ENCODE measurements around the gene EML4.
A peak's percentile ranks its signal among the peaks of the same experiment; 100 is the strongest.

Gene EML4

DNA sequence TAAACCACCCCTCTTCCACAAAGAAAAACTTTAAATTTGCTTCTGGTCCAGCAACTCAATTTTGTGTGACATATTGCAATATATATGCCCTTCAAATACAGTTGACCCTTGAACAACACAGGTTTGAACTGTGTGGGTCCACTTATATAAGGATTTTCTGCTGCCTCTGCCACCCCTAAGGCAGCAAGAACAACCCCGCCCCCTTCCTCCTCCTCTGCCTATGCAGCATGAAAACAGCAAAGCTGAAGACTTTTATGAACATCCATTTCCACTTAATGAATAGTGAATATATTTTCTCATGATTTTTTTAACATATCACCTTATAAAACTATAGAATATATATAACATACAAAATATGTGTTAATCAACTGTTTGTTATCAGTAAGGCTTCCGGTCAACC, 58.3 kb downstream of the EML4 start:
- DNase-seq, result no peak

DNA sequence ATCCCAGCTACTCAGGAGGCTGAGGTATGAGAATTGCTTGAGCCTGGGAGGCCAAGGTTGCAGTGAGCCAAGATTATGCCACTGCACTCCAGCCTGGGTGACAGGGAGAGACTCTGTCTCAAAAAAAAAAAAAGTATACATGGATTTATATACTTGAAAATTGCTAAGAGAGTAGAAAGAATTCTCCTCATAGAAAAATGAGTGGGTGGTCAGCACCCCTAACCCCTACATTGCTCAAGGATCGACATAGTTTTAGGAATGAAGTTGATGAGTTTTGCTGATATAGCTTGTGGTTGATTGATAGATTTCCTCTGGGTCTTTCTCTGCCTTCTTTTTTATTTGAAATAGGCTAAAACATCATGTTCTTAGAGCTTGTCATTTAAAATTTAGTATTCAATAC, 58.9 kb downstream of the EML4 start:
- no peak for DNase-seq

DNA sequence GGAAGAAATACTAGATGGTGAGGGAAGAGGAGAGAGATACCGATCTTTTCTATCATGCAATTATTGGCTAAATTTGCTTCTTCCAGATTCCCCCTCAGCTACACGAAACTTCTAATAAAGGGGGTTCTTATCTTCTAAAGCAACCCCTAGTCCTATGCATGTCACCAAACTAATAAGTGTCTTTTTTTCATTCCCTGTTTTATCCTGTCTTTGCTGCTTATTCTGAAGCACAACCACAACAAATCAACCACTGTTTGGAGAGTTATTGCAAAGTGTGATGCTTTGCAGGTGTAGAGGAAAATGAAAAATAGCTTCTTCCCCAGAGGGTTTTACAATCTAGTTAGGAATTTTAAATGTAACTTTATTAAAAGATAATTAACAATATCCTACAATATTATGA, 60.8 kb downstream of the EML4 start:
- no peak for DNase-seq

DNA sequence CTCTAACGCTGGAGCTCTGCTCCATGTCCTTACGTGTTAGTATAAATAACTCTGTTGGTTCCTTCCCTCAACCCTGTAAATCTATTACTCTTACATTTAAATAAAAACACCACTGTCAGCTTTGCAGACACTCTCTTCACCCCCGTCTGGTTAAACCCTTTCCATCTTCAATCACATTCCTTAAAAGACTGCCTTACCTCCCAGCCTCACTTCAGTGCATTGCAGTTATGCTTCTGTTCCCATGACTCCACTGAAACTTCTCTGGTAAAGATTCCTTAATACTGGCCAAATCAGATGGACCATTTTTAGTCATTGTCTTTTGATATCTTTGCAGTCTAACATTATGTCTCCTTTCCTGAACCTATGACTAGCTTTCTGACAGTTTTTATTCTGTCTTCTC, 61.7 kb downstream of the EML4 start:
- no peak for DNase-seq

DNA sequence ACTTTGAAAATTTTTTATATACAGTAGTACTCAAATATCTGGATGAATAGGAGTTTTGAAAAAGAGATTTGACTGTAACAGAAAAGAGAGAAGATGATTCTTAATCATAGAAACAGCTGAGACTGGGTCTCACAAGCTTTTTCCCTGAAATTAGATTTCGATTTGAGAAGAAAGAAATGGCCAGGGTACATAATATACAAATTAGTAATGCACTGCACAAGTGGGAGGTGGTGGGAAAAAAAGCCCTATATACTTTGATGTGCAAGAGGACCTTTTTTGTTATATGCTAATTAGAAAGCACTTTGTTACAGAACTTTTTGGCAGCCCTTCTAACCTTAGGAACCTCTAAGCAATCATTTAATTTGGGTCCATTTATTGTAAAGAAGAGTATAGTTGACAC, 62.9 kb downstream of the EML4 start:
- DNase-seq, result no peak

DNA sequence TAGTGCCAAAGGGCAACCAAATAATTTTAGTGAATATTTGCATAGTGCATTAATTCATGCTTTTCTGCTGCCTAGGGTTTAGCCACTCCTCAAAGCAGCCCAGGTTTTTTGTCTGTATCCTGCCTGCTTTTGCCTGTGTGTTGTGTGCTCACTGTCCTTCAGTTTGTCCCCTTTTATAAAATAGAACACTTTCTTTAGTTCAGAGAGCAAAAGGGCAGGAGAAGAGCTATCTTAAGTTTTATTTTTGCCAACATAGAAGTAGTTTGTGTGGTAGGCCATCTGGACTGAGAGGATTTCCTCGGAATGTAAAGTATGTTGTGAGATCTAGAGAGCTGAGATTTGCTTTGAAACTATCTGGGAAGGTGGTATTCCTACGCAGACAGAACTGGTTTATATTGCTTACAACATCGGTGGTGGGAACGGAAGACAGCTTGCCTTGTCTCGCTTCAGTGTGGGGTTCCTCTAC, 64.9 kb downstream of the EML4 start:
- DNase-seq, result no peak

DNA sequence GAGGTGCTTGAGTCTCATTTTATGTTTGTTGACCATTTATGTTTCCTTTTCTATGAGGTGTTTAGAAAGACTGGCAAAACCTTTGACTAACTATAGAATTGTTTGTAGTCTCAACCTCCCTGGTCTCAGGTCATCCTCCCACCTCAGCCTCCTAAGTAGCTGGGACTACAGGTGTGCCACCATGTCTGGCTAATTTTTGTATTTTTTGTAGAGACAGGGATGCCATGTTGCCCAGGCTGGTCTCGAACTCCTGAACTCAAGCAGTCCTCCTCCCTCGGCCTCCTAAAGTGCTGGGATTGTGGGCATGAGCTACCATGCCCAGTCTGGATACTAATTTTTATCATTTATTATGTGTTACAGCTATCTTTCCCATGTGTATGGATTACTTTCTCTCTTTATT, 67.8 kb downstream of the EML4 start:
- no peak for DNase-seq

DNA sequence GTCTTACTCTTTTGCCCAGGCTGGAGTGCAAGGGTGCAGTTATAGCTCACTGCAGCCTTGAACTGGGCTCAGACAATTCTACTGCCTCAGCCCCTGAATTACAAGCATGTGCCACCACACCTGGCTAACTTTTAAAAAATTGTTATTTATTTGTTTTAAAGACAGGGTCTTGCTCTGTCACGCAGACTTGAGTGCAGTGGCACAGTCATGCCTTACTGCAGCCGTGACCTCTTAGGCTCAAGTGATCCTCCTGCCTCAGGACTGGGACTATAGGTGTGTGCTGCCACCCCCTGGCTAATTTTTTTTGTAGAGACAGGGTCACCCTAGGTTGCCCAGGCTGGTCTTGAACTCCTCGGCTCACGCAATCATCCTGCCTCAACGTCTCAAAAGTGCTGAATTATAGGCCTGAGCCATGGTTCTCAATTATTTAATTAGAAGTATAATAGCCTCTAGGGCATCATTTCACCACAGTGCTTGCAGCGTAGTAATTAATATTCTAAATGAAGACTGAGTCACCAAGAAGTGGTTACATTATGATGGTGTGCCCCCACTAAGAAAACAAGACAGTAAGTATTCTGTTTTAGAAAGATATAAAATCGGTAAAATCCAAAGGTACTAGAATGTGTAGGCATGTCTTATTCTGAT, 69.6 kb downstream of the EML4 start:
- DNase-seq, result peak; percentile 52

DNA sequence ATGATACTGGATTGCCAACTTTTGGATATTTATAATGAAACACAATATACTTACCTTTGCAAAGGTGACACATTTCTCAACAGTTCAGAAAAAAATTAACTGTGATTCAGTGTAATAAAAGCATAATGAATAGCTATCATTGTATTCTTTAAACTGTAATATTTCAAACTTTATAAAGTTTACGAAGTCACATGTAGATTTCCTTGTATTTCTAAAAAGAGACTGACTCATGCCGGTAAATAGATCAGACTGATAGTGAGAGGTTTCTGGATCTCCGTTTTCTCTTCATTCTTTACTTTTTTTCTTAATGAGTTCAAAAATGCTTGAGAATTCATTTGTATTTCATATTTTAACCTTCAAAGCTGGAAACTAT, 70.1 kb downstream of the EML4 start:
- DNase-seq, result no peak

DNA sequence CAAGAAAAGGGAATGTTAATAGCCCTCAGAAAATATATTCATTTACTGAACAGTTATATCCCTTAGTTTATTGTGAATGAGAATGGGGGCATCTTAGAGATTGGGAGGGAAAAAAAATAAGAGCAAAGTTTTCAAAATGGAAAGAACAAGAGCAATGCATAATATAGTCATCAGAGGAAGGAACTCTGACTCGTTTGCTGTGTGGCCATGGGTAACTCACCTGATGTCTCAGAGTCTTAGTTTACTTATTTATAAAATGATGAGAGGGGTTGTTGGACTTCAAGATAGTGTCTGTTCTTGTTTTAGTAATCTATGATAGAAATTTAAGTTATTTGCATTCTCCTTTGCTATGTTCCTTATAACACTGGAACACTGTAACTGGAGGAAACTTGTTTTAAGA, 70.7 kb downstream of the EML4 start:
- DNase-seq, result no peak

DNA sequence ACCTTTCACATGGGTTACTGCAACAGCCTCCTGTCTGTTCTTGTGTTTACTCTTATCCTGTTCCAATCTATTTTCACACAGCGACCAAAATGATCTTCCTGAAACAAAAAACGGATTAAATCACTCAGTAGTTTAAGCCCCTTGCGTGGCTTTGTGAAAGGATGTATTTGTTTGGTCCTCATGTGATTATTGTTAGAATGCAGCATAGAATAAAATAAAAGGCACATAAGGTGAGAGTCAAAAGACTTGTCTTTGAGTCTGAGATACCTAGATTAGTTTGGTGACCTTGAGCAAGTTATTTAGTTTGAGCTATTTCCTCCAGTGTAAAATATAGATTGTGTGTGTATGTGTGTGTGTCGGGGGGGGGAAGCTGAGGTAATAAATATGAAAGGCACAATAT, 72.4 kb downstream of the EML4 start:
- no peak for DNase-seq

DNA sequence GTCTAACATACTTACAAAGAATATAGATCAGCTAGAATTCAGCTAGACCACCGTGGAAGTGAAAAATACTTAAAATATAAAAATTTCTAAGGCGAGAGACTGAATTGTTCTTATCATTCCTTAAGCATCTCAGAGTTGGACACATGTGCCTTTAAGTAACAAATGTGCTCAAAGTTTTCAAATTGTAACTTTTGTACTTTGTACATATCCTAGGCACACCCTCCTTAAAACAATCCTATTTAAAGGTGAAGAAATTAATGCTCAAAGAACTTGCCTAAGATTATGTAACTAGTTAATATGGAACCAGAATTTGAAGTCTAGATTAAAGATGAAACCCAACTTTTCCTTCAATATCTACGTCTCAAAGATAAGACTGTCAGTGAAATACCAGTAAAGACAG, 74.1 kb downstream of the EML4 start:
- DNase-seq, result no peak

DNA sequence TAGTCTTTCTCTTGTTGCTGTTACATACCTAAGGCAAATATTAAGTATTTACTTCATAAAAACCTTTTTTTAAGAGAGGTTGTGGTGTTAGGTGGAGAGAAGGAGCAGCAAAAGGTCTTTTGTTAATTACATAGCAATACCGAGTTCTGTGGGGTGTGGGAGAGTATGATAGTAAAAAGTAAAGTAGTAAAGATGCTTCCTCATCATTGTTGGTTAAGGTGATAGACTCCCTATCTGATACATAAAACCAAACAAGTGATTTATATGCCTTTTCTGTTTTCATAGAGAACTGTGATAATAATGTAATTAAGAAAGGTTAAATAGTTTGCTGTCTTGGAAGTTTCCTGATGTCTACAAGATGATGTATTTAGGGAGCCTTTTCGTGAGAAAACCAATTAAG, 75.4 kb downstream of the EML4 start:
- no peak for DNase-seq

DNA sequence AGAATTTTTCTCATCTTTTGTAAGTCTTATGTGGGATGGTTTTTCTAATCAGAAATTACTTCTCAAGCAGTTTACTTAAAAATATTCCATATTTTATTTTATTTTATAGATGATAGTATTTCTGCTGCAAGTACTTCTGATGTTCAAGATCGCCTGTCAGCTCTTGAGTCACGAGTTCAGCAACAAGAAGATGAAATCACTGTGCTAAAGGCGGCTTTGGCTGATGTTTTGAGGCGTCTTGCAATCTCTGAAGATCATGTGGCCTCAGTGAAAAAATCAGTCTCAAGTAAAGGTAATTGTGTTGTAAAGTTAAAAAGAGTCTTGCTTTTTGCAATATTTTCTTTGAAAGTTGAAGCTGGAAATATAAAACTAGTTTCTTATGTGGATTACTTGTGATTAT, 76.2 kb downstream of the EML4 start:
- DNase-seq, result no peak

DNA sequence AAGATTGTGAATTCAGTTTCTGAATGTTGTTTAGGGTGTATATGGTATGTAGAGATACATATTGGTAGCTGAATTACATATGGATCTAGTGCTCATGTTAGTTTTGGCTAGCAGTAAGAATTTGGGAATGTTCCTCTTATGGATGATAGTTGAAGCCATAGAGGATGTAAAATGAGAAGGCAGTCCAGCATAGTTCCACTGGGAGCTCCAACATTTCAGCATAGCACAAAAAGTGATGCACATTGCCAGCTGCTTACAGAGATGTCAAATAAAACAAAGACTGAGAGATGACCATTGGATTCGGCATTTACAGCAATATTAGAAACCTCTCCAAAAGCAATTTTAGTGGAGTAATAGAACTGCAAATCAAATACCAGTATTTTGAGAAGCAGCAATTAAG, 77.4 kb downstream of the EML4 start:
- no peak for DNase-seq

DNA sequence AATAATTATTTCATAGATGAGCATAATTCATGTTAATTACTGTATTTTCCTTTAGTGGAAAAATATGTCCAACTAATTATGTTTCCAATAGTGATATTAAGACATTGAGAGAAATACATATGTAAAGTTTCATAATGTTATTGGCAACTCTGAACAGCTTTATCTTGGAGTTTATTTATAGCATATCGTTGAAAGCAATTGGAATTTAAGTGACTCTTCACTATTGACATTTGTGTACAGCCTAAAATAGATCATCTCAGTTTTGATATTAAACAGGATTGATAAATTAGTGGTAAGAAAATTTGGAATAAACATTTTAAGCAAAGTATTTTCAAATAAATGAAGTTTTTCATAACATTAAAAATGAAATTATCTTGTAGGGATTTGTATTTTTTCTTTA, 79.7 kb downstream of the EML4 start:
- DNase-seq, result no peak

DNA sequence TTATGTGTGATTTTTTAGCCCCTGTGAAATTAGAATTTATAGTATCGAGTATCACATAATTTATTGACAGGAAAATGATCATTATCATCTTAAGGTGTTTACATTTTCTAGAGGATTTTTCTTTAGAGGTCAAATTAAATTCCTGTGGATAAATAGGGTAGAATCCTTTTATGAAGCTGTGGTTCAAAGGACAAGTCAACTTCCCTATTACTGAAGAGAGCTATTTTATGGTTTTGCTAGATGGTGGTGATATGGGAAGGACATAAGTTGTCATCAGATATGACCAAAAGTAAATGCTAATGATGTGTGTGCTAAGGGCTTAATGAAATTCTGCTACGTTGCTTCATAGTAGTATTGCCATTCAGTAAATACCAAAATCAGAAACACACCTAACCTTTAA, 80.1 kb downstream of the EML4 start:
- DNase-seq, result no peak

DNA sequence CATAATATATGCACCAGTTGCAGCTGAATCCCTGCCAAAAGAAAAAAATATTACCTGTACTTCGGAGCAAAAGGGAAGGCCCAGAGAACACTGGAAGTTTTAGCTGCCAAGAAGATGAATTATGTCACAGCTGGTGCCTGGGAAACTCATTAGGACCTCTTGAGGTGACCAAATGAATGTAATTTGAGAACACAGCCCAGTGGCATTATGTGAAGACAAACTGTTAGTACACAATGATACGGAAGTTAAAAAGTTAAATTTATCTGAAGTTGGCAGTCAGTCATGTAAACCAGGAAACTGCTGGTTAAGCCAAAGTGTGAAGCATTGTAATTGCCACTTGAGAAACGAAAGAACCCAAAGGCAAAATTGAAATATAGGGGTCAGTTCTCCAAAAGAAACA, 80.7 kb downstream of the EML4 start:
- DNase-seq, result no peak

DNA sequence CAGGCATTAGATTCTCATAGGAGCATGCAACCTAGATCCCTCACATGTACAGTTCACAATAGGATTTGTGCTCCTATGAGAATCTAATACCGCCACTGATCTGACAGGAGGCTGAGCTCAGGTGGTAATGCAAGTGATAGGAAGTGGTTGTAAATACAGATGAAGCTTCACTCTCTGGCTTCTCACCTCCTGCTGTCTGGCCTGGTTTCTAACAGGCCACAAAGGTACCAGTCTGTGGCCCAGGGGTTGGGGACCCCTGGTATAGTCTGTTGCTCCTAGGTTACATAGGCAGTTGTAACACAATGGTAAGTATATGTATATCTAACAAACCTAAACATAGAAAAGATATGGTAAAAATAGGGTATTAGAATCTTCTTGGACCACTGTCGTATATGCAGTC, 81.8 kb downstream of the EML4 start:
- no peak for DNase-seq

DNA sequence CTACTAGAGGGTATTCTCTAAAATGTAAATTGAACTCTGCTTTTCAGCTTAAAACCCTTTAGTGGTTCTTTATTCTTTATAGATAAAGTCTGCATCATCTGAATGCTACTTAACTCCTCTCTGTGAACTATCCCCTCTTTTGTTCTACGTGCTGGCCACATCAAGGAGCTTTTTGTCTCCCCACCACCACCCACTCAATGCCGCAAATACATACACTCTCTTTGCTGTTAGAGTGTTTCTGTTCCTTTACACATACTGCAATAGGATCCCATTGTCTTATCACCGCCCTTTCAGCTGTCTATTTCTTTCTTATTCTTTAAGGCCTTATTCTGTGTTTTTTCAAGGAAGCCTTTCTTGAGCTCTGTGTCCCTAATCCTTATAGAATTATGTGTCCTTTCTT, 83.3 kb downstream of the EML4 start:
- no peak for DNase-seq

DNA sequence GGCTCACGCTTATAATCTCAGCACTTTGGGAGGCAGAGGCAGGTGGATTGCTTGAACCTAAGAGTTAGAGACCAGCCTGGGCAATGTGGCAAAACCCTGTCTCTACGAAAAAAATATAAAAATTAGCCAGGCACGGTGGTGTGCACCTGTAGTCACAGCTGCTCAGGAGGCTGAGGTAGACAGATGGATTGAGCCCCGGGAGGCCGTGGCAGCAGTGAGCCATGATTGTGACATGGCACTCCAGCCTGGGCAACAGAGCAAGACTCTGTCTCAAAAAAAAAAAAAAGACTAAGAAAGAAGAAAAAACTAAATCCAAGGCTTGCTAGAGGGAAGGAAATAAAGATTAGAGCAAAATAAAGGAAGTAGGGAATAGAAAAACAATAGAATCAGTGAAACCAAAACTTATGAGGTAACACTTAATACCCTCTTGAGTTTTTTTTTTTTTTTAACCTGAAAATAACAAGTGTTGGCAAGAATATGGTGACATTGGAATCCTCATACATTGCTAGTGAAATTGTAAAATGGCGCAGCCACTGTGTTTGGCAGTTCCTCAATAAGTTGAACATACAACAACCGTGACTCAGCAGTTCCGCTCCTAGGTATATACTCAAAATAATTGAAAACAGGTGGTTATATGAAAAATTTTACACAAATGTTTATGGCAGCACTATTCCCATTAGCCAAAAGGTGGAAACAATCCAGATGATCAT, 85.2 kb downstream of the EML4 start:
- no peak for DNase-seq

DNA sequence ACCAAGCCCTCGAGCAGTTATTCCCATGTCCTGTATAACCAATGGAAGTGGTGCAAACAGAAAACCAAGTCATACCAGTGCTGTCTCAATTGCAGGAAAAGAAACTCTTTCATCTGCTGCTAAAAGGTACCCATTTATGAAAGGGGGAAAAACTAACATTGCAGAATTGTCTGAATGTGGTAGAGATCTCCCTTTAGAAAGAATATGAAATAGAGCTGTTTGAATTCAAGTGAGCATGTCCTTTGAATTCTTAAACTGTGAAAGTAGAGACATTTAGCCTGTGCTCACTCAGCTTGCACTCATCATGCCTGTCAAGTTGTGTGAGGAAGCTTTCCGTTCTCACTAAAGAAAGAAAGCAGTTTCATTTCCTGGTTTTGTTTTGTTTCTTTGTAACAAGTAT, 87.4 kb downstream of the EML4 start:
- DNase-seq, result peak; percentile 23

DNA sequence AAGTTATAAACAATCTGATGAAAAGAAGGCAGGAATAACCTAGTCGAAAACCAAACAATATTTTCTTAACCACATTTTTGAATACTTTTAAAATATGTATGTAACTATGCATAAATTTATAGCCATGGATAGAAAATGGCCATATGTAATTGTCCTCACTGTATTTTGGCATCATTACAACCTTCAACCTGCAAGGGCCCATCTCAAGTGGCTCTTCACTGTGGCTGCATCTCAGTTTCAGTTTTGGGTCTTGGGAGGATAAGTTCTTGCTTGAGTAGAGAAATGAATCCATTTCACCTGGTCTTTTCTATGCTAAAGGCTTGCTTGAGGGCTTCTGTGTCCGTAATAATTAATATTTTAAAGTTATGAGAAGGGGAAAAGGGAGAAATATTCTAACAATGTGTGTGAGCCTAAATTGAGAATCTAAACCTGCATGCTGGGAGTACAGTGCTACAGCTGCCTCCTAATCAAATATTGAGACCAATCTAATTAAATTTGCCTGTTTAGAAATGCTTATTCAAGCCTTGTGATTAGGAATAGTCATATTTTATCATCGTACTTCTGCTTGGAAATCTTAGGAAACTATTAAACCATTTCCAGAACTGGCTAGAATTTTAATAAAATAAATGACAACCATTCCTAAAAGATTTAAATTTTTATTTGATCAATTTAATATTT, 92.5 kb downstream of the EML4 start:
- no peak for DNase-seq

DNA sequence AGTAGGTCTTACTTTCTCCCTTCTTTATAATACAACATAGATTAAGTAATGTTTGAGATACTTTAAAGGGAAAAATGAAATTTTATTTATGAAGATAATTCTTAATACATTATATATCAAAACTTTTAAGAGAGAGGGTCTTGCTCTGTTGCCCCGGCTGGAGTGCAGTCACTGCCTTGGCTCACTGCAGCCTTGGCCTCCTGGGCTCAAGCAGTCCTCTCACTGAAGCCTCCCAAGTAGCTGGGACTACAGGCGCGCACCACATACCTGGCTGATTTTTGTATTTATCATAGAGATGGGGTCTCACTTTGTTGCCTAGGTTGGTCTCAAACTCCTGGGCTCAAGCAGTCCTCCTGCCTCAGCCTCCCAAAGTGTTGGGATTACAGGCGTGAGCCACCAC, 97.1 kb downstream of the EML4 start:
- no peak for DNase-seq

DNA sequence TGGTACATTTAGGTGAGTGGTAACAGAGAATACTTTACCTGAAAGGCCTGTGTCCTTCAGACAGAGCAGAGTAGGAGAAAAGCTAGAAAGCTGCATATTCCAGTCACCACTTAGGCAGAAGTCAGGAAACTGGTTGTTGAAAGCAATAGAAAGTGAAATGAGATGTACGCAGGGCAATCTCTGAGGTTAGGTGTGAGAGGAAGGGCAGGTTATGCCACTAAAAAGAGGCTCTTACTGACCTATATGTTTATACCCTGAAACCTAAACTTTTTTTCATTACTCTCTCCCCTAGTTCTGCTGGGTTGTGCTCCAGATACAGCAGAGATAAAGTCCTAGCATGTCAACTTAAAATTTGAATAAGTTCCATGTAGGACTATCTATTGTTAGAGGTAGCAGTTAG, 98.4 kb downstream of the EML4 start:
- no peak for DNase-seq

Measured in activated CD4-positive, alpha-beta T cell treated with anti-CD3 and anti-CD28 coated beads, Interleukin-2, amount 50 U/mL, for 16 hours (primary cell).